Activated naive CD4-positive, alpha-beta T cell treated with anti-CD3 and anti-CD28 coated beads, Interleukin-2, amount 50 U/mL, for 24 hours (primary cell): ENCODE measurements around the gene LARGE1.
A peak's percentile ranks its signal among the peaks of the same experiment; 100 is the strongest.

ENCODE experiments used
- H3K27ac Mint-ChIP-seq: one replicate; pipeline ENCODE4 v1.8.0; 2021; ENCODE audit warnings: mild to moderate bottlenecking, mixed read lengths
- H3K27me3 Mint-ChIP-seq: one replicate; pipeline ENCODE4 v1.8.0; 2021; ENCODE audit warnings: mixed read lengths
- H3K36me3 Mint-ChIP-seq: one replicate; pipeline ENCODE4 v1.8.0; 2021; ENCODE audit warnings: mixed read lengths
- H3K4me1 Mint-ChIP-seq: one replicate; pipeline ENCODE4 v1.8.0; 2021; ENCODE audit warnings: mixed read lengths
- H3K4me3 Mint-ChIP-seq: one replicate; pipeline ENCODE4 v1.8.0; 2021; ENCODE audit warnings: mild to moderate bottlenecking, mixed read lengths
- H3K9me3 Mint-ChIP-seq: one replicate; pipeline ENCODE4 v1.8.0; 2021; ENCODE audit warnings: mixed read lengths

Gene LARGE1

DNA sequence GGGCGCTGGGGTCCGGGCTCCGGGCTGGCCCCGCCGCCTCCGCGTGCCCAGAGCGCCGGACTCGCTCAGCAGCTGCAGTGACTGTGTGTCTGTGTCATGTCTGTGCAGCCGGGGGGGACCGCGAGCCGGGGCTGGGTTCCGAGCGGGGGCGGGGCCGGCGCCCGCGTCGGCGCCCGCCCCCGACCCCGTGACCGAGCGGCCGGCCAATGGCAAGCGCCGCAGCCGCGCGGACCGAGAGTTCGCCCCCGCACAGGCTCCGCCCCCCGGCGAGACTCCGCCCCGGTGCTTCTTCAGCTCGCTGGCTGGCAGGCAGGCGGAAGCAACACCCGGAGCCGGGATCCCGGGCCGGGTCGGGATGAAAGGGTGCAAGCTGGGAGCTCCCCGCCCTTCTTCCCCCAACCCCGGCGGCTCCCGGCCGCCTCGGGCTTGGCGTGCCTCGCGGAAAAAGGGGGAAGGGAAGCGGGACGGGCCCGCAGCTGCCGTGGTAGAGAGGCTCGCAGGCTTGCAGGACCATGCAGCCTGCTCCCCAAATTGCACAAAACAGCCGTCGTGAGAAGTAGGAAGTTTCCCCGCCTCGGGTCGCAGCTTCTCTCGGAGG, 750 bp upstream of the LARGE1 start:
- Mint-ChIP-seq H3K4me3 (peak overlapping the region; percentile 82), H3K36me3 (no peaks in the 10 kb centered on the region), H3K9me3 (peaks cover 4% of the 10 kb centered on the region), H3K27ac (no peak overlapping the region), H3K27me3 (peaks cover 49% of the 10 kb centered on the region), H3K4me1 (peaks cover 22% of the 10 kb centered on the region)

DNA sequence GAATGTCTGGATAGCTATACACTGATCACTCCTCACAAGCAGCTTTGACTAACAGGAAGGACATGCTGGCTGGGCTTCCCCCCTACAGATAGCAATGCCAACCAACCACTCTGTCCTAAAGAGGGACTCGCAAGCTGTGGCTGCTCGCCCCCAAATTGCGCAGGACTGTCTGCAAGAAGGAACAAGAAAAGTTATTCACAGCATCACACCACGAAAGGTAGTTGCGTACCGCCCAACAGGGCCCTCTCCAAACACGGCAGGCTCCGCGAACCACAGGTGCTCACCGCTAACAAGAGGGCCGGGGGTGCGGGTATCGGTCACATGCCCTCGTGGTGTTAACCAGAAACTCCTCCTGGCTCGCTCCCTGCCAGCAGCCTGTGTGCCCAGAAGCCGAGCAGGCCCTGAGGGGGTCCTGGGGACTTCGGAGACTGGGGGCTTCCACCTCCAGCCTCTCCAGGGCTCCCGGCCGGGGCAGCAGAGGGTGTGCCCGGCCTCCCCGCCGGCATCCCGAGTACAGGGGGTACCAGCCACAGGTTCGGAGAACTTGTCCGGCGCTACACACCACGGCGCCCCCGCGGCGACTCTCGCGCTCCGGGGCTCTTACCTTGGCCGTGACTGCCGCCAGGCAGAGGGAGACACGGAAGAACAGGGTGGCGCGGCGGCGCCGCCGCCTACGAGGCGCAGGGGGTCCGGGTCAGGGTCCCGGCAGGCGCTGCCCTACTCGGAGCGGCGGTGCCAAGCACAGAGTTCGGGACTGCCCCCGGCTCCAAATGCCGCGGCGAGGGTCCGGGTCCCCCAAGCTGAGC, 682 bp downstream of the LARGE1 start:
- H3K36me3 Mint-ChIP-seq, result no peaks in the 10 kb centered on the region
- peak overlapping the region; percentile 63 for H3K4me3 Mint-ChIP-seq
- H3K27ac Mint-ChIP-seq, result no peak overlapping the region
- H3K9me3 Mint-ChIP-seq, result peaks cover 4% of the 10 kb centered on the region
- H3K27me3 Mint-ChIP-seq, result peaks cover 44% of the 10 kb centered on the region
- peaks cover 22% of the 10 kb centered on the region for H3K4me1 Mint-ChIP-seq

GRCh38 chr22:33918676-33919365, 1.5 kb downstream of the LARGE1 start:
- no peak overlapping the region for H3K27ac Mint-ChIP-seq
- H3K36me3 Mint-ChIP-seq, result no peaks in the 10 kb centered on the region
- peaks cover 4% of the 10 kb centered on the region for H3K9me3 Mint-ChIP-seq
- H3K27me3 Mint-ChIP-seq, result peaks cover 45% of the 10 kb centered on the region
- peaks cover 22% of the 10 kb centered on the region for H3K4me1 Mint-ChIP-seq
- peak overlapping the region; percentile 63 for H3K4me3 Mint-ChIP-seq

GRCh38 chr22:33917744-33918406, 2.4 kb downstream of the LARGE1 start:
- no peak overlapping the region for H3K4me3 Mint-ChIP-seq
- peaks cover 3% of the 10 kb centered on the region for H3K9me3 Mint-ChIP-seq
- H3K27me3 Mint-ChIP-seq, result peaks cover 36% of the 10 kb centered on the region
- H3K36me3 Mint-ChIP-seq, result no peaks in the 10 kb centered on the region
- peaks cover 15% of the 10 kb centered on the region for H3K4me1 Mint-ChIP-seq
- H3K27ac Mint-ChIP-seq, result no peak overlapping the region

DNA sequence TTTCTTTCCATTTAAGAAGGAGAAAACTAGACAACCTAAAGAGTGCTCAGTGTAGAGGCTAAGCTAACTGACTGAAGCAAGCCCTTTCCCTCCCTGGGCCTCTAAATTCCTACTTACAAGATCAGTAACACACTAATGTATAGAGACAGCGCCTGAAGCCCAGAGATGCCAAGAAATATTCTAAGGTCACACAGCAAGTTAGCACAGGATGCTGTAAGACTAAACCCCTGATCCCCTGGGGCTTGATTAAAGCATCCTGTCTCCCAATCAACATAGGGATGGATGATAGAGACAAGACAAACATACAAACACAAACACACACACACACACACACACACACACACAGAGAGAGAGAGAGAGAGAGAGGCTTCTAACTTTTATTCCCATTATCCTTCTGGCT, 5.6 kb downstream of the LARGE1 start:
- Mint-ChIP-seq H3K9me3 (no peaks in the 10 kb centered on the region), H3K27me3 (peaks cover 31% of the 10 kb centered on the region), H3K4me3 (no peak overlapping the region), H3K4me1 (peaks cover 4% of the 10 kb centered on the region), H3K27ac (no peak overlapping the region), H3K36me3 (no peaks in the 10 kb centered on the region)

DNA sequence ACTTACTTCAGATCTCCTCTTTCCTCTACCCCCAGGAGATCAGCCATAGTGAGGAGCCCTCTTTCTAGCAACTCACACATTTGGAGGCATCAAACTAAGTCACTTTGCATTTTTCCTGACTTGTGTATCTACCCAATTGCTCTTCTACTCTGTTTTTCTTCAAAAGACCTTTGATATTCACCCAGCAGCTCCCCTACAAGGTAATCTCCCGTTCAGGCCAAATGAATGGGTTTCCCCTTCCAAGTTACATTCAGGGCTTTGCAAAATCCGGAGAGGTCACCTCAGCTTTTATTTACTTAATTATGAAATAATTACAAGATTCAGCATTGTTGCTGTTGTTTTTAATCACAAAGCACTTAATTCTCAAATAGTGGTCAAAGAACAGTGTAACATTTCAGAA, 6.1 kb downstream of the LARGE1 start:
- no peaks in the 10 kb centered on the region for H3K36me3 Mint-ChIP-seq
- H3K27me3 Mint-ChIP-seq, result peaks cover 26% of the 10 kb centered on the region
- H3K4me1 Mint-ChIP-seq, result peaks cover 4% of the 10 kb centered on the region
- no peak overlapping the region for H3K4me3 Mint-ChIP-seq
- no peak overlapping the region for H3K27ac Mint-ChIP-seq
- no peaks in the 10 kb centered on the region for H3K9me3 Mint-ChIP-seq

GRCh38 chr22:33913188-33913587, 7.1 kb downstream of the LARGE1 start:
- H3K4me3 Mint-ChIP-seq, result no peak overlapping the region
- no peaks in the 10 kb centered on the region for H3K9me3 Mint-ChIP-seq
- H3K27ac Mint-ChIP-seq, result no peak overlapping the region
- H3K4me1 Mint-ChIP-seq, result no peaks in the 10 kb centered on the region
- H3K36me3 Mint-ChIP-seq, result no peaks in the 10 kb centered on the region
- H3K27me3 Mint-ChIP-seq, result peaks cover 17% of the 10 kb centered on the region

DNA sequence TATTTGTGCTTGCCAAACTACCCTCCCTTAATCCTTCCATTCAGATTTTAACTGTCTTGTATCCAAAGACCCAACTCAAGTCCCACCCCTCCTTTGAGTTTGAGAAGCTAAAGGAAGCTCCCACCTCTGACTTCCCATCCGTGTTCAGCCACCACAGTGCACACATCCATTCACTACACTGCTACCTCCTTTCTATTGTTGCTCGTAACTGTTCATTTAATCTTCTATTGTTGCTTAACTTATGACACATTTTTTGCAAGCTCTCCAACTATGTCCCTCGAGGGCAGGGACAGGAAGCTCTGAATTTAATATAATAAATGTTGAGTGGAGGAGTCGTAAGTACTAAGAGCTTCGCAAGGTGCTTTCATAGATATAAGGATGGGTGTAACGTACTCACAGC, 10.4 kb downstream of the LARGE1 start:
- Mint-ChIP-seq H3K4me1 (no peaks in the 10 kb centered on the region), H3K4me3 (no peak overlapping the region), H3K27me3 (peaks cover 7% of the 10 kb centered on the region), H3K27ac (no peak overlapping the region), H3K9me3 (no peaks in the 10 kb centered on the region), H3K36me3 (no peaks in the 10 kb centered on the region)

- no peak overlapping the region for H3K27ac Mint-ChIP-seq
- H3K27me3 Mint-ChIP-seq, result peaks cover 5% of the 10 kb centered on the region
- H3K9me3 Mint-ChIP-seq, result no peaks in the 10 kb centered on the region
- no peaks in the 10 kb centered on the region for H3K4me1 Mint-ChIP-seq
- no peak overlapping the region for H3K4me3 Mint-ChIP-seq
- no peaks in the 10 kb centered on the region for H3K36me3 Mint-ChIP-seq
Observed at GRCh38 chr22:33909075-33909458, 11.2 kb downstream of the LARGE1 start.

DNA sequence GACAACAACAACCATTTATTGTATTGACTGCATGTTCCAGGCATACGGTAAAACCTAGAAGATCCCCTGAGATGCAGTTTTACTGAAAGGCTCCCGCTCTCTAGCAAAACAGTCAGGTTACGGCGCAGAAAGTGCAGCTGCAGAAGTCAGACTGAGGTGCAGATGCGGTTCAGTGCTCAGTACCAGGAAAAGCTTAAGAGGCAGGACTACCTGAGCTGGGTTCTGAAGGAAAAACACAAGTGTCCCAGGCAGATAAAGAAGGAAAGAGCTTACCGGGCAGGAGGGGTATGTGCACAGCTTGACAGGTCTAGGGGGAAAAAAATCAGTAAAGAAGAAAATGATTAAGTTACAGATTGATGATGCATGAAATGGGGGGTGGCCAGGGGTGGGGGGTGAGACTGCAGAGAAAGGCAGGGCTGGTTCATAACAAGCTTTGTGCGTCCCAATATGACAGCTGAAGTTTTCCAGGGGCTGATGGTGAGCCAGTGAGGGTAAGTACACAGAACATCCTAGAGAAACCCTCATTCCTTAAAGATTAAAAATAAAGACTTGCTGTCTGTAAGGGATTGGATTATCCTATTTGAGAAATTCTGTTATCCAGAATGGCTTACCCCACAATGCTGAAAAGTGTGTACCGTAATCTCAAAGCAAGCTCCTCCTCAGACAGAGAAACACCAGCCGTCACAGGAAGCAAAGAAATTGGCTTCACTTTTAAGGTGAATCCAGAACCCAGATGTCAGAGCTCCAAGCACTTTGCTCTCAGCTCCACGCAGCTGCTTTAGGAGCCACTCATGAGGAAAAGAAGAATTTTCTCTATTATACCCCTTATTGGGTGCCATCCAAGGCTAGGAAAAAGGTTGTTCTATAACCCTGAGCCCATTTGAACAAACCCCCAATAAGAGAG, 11.9 kb downstream of the LARGE1 start:
- H3K4me1 Mint-ChIP-seq, result no peaks in the 10 kb centered on the region
- no peak overlapping the region for H3K4me3 Mint-ChIP-seq
- H3K27ac Mint-ChIP-seq, result no peak overlapping the region
- H3K36me3 Mint-ChIP-seq, result no peaks in the 10 kb centered on the region
- H3K9me3 Mint-ChIP-seq, result no peaks in the 10 kb centered on the region
- peaks cover 3% of the 10 kb centered on the region for H3K27me3 Mint-ChIP-seq

DNA sequence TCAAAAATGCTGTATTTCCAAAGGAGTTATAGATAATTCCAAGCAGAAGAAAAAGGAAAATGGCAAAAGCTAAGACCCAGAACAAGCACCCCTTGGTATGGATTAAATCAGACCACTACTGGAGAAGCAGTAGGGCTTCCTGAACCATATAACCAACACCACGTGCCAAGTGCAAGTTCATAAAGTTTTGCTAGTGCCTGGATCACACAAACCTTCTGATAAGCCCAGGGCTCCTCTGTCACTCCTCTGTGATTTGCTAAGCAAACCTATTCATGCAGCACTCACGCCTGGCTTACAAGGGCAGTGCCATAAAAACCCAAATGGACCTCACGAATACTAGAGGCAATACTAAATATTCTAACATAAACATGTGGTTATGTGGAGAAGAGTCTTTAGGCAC, 13.3 kb downstream of the LARGE1 start:
- Mint-ChIP-seq H3K9me3 (no peaks in the 10 kb centered on the region), H3K36me3 (no peaks in the 10 kb centered on the region), H3K27ac (no peak overlapping the region), H3K4me3 (no peak overlapping the region), H3K27me3 (no peaks in the 10 kb centered on the region), H3K4me1 (no peaks in the 10 kb centered on the region)

DNA sequence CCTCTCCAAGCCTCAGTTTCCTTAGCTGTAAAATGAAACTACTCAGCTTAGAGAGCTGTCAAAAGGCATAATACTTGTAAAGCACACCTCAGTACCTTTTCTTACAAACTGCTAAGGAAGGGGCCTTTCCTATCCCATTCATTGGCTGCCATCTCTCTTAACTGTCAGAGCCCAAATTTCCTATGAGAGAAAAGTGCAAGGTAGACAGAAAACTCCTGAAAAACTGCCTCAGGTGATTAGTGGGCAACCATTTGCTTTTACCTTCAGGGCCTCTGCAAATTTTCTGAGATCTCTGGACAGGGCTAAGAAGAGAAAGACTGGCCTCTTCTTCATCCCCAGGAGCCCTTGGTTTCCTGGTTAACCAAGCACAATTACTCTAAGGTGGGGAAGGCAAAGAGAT, 13.8 kb downstream of the LARGE1 start:
- no peak overlapping the region for H3K27ac Mint-ChIP-seq
- H3K9me3 Mint-ChIP-seq, result no peaks in the 10 kb centered on the region
- no peaks in the 10 kb centered on the region for H3K36me3 Mint-ChIP-seq
- no peak overlapping the region for H3K4me3 Mint-ChIP-seq
- no peaks in the 10 kb centered on the region for H3K4me1 Mint-ChIP-seq
- H3K27me3 Mint-ChIP-seq, result no peaks in the 10 kb centered on the region

GRCh38 chr22:33903012-33903411, 17.3 kb downstream of the LARGE1 start:
- Mint-ChIP-seq H3K9me3 (no peaks in the 10 kb centered on the region), H3K4me1 (no peaks in the 10 kb centered on the region), H3K27me3 (no peaks in the 10 kb centered on the region), H3K27ac (no peak overlapping the region), H3K4me3 (no peak overlapping the region), H3K36me3 (no peaks in the 10 kb centered on the region)

- H3K36me3 Mint-ChIP-seq, result no peaks in the 10 kb centered on the region
- no peak overlapping the region for H3K27ac Mint-ChIP-seq
- no peak overlapping the region for H3K4me3 Mint-ChIP-seq
- H3K4me1 Mint-ChIP-seq, result no peaks in the 10 kb centered on the region
- no peaks in the 10 kb centered on the region for H3K27me3 Mint-ChIP-seq
- no peaks in the 10 kb centered on the region for H3K9me3 Mint-ChIP-seq
Observed at GRCh38 chr22:33902073-33902472, 18.2 kb downstream of the LARGE1 start.

- H3K27me3 Mint-ChIP-seq, result peaks cover 1% of the 10 kb centered on the region
- H3K4me1 Mint-ChIP-seq, result no peaks in the 10 kb centered on the region
- no peaks in the 10 kb centered on the region for H3K36me3 Mint-ChIP-seq
- H3K9me3 Mint-ChIP-seq, result peaks cover 7% of the 10 kb centered on the region
- no peak overlapping the region for H3K27ac Mint-ChIP-seq
- no peak overlapping the region for H3K4me3 Mint-ChIP-seq
Observed at GRCh38 chr22:33898121-33898520, 22.2 kb downstream of the LARGE1 start.
